Measurements from ENCODE around the gene FANCC. TPM values are rescaled to one million over a fixed set of nuclear protein-coding genes. Genes with fewer than 3 reads are reported as not detected.

The FANCC gene
- total and polyA plus RNA-seq, 2 of the 13 experiments (the other 11 are each of a cell fraction or from before 2014, with no cell fraction given): 7.4 to 8.6 TPM

DNA sequence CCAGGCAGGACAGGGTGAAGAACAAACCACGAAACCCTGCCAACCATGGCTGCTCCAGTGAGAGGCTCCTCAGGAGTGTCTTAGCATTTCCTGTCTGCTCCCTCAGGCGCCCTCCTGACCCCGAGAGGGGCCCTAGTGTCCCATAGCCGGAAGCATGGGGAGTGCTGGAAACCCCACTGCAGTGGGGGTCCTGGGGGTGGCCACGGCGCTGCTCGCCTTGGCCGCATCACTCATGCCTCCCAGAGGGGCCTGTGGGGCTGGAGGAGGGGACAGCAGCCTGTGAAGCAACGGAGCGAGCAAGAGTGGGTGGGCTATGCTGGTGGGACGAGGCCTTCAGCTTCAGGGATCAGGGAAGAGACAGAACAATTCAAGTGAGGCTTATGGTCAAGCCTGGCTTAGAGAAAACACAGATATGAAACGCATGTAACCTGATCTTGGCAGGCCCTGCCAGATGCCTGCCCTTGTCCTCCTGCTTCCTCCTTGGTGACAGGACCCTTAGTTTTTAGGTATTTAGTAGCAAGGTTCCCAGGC is 219.1 kb downstream of the FANCC start:
- WGBS (ENCODE audit: low lambda C conversion rate): 95% methylated on average over 9 of the region's 12 CpGs
- FAIRE-seq (no peak), DNase-seq (ENCODE audit: low spot score) (no peak), ATAC-seq (no peak)
- POLR2A ChIA-PET: no interaction called here
- H3K9ac ChIP-seq (ENCODE audit: insufficient read depth, low read depth, low read length): no peak overlapping the region
- CTCF ChIA-PET (ENCODE audit: low intra/inter-chr PET ratio, low total read pairs): no interaction called here
- no peaks in the 10 kb centered on the region for H3K79me2 ChIP-seq (ENCODE audit: insufficient read depth, low read length)
- no peak overlapping the region for H3K27ac ChIP-seq (ENCODE audit: extremely low read length, insufficient read depth, low read length)
- no peak overlapping the region for H3K4me2 ChIP-seq (ENCODE audit: low read depth, low read length)
- in situ Hi-C loops (cut with HindIII; ENCODE audit: extremely low pct_ligation_motif_present, low pct_unique_long_range_greater_than_20kb): no loop called here
- TF ChIP-seq, protein P1, sequence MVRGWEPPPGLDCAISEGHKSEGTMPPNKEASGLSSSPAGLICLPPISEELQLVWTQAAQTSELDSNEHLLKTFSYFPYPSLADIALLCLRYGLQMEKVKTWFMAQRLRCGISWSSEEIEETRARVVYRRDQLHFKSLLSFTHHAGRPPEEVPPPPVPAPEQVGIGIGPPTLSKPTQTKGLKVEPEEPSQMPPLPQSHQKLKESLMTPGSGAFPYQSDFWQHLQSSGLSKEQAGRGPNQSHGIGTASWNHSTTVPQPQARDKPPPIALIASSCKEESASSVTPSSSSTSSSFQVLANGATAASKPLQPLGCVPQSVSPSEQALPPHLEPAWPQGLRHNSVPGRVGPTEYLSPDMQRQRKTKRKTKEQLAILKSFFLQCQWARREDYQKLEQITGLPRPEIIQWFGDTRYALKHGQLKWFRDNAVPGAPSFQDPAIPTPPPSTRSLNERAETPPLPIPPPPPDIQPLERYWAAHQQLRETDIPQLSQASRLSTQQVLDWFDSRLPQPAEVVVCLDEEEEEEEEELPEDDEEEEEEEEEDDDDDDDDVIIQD (CRISPR knock-in tag; IDR thresholded peaks at IDR 0.05; ENCODE audit: low read depth): no peak
- TF ChIP-seq ZNF496 (CRISPR knock-in tag; IDR thresholded peaks at IDR 0.05; ENCODE audit: insufficient replicate concordance) (no peak), HOXA7 (CRISPR knock-in tag; IDR thresholded peaks at IDR 0.05) (no peak), RXRB (CRISPR knock-in tag; IDR thresholded peaks at IDR 0.05; ENCODE audit: borderline replicate concordance) (no peak), RCOR2 (CRISPR knock-in tag; IDR thresholded peaks at IDR 0.05) (no peak), FIP1L1 (IDR thresholded peaks at IDR 0.05; ENCODE audit: borderline replicate concordance, insufficient read depth, low read depth, low read length) (no peak), AGO2 (optimal IDR thresholded peaks at IDR 0.05; ENCODE audit: low read depth, low read length) (peak; percentile 70), RBM22 (optimal IDR thresholded peaks at IDR 0.05; ENCODE audit: low read length) (peak; percentile 19)
- intact Hi-C loops (cut with micrococcal nuclease; ENCODE audit: unreplicated experiment): no loop called here
- 0 out of 2 replicates have a peak, but pooled peaks cover 3% of the 10 kb centered on the region for H4K20me1 ChIP-seq (ENCODE audit: insufficient read depth, low read length)
- no peaks in the 10 kb centered on the region for H3K4me1 ChIP-seq (ENCODE audit: insufficient read depth, low read length)
- BruUV-seq (replicated peaks): no TSS peak
- H3K36me3 ChIP-seq (replicated peaks in 1 of 2; ENCODE audit: control insufficient read depth in 1 of 2, insufficient read depth in 2 of 2, low read length in 2 of 2): peaks cover 5 to 17% of the 10 kb centered on the region in 2 experiments; a peak in 4 of 5 replicates
- no peaks in the 10 kb centered on the region for H3K9me3 ChIP-seq (ENCODE audit: low read length)
- no peak overlapping the region for H2AFZ ChIP-seq (ENCODE audit: low read length)
- H3K4me3 ChIP-seq (replicated peaks in 1 of 3; ENCODE audit: insufficient read depth in 1 of 3, low read depth in 2 of 3, low read length in 3 of 3): no peak overlapping the region
- no peaks in the 10 kb centered on the region for H3K27me3 ChIP-seq (ENCODE audit: control insufficient read depth in 1 of 2, insufficient read depth in 2 of 2, low read length in 2 of 2)
